Parathyroid adenoma (tissue), 2 donors: Measurements from ENCODE around the gene FGD2.
A peak's percentile ranks its signal among the peaks of the same experiment; 100 is the strongest.

Experiments
- H2AFZ ChIP-seq: fragments of 300-600 bp; sonication (generic); one replicate; pipeline ENCODE4 v1.7.0; 2017; ENCODE audit warnings: antibody characterized with exemption, mild to moderate bottlenecking
- H3K27ac ChIP-seq: fragments of 300-600 bp; sonication (generic); one replicate; pipeline ENCODE4 v1.7.0; 2017
- H3K27me3 ChIP-seq: fragments of 300-600 bp; sonication (generic); one replicate; pipeline ENCODE4 v1.7.0; 2017; ENCODE audit warnings: low read length; ENCODE audit not compliant: control insufficient read depth, insufficient read depth
- H3K36me3 ChIP-seq: fragments of 300-600 bp; sonication (generic); one replicate; pipeline ENCODE4 v1.7.0; 2017; ENCODE audit warnings: low read length; ENCODE audit not compliant: control insufficient read depth, insufficient read depth
- H3K4me1 ChIP-seq: fragments of 300-600 bp; sonication (generic); one replicate; pipeline ENCODE4 v1.7.0; 2017; ENCODE audit warnings: control low read depth
- H3K4me2 ChIP-seq: fragments of 300-600 bp; sonication (generic); one replicate; pipeline ENCODE4 v1.7.0; 2017; ENCODE audit warnings: low read length
- H3K4me3 ChIP-seq: fragments of 300-600 bp; sonication (generic); one replicate; pipeline ENCODE4 v1.7.0; 2017; ENCODE audit warnings: low read depth, low read length
- H3K79me2 ChIP-seq: fragments of 300-600 bp; sonication (generic); one replicate; pipeline ENCODE4 v1.7.0; 2017; ENCODE audit warnings: control low read depth
- H3K9ac ChIP-seq: fragments of 300-600 bp; sonication (generic); one replicate; pipeline ENCODE4 v1.7.0; 2017; ENCODE audit warnings: mild to moderate bottlenecking
- H3K9me3 ChIP-seq: fragments of 300-600 bp; sonication (generic); one replicate; pipeline ENCODE4 v1.7.0; 2017; ENCODE audit warnings: low read length; ENCODE audit not compliant: control insufficient read depth
- TF ChIP-seq, protein P1 (sequence below): fragments of 300-600 bp; sonication (generic); IDR thresholded peaks from one replicate; pipeline ENCODE4 v1.7.0; 2017; ENCODE audit warnings: antibody characterized with exemption, mild to moderate bottlenecking
- donor health status: primary hyperparathyroidism.

The FGD2 gene, protein sequence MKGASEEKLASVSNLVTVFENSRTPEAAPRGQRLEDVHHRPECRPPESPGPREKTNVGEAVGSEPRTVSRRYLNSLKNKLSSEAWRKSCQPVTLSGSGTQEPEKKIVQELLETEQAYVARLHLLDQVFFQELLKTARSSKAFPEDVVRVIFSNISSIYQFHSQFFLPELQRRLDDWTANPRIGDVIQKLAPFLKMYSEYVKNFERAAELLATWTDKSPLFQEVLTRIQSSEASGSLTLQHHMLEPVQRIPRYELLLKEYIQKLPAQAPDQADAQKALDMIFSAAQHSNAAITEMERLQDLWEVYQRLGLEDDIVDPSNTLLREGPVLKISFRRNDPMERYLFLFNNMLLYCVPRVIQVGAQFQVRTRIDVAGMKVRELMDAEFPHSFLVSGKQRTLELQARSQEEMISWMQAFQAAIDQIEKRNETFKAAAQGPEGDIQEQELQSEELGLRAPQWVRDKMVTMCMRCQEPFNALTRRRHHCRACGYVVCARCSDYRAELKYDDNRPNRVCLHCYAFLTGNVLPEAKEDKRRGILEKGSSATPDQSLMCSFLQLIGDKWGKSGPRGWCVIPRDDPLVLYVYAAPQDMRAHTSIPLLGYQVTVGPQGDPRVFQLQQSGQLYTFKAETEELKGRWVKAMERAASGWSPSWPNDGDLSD

GRCh38 chr6:37005061-37005810 is at the start of gene FGD2:
TSS of gene FGD2 (plus strand) at chr6:37005655. CDS start at chr6:37005818, 163 bp downstream.
- Histone ChIP-seq H3K9me3 (no peaks in the 10 kb centered on the region), H3K4me3 (no peak within 1 kb of the TSS), H3K27ac (no peak within 1 kb of the TSS), H3K4me2 (no peak within 1 kb of the TSS), H3K79me2 (no peaks in the 10 kb centered on the region), H3K4me1 (peaks cover 10% of the 10 kb centered on the region), H3K27me3 (no peaks in the 10 kb centered on the region), H3K9ac (no peak within 1 kb of the TSS), H2AFZ (peak within 1 kb of the TSS; percentile 73), H3K36me3 (no peaks in the 10 kb centered on the region)
- TF ChIP-seq, protein P1, sequence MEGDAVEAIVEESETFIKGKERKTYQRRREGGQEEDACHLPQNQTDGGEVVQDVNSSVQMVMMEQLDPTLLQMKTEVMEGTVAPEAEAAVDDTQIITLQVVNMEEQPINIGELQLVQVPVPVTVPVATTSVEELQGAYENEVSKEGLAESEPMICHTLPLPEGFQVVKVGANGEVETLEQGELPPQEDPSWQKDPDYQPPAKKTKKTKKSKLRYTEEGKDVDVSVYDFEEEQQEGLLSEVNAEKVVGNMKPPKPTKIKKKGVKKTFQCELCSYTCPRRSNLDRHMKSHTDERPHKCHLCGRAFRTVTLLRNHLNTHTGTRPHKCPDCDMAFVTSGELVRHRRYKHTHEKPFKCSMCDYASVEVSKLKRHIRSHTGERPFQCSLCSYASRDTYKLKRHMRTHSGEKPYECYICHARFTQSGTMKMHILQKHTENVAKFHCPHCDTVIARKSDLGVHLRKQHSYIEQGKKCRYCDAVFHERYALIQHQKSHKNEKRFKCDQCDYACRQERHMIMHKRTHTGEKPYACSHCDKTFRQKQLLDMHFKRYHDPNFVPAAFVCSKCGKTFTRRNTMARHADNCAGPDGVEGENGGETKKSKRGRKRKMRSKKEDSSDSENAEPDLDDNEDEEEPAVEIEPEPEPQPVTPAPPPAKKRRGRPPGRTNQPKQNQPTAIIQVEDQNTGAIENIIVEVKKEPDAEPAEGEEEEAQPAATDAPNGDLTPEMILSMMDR, result no peak

GRCh38 chr6:36955671-36956445 is 49.6 kb upstream of the FGD2 start:
- H3K9me3 ChIP-seq, result no peaks in the 10 kb centered on the region
- H3K79me2 ChIP-seq, result no peaks in the 10 kb centered on the region
- no peak overlapping the region for H3K4me2 ChIP-seq
- no peak overlapping the region for H3K27ac ChIP-seq
- no peaks in the 10 kb centered on the region for H3K36me3 ChIP-seq
- no peak overlapping the region for H3K9ac ChIP-seq
- H3K4me1 ChIP-seq, result no peaks in the 10 kb centered on the region
- H3K27me3 ChIP-seq, result no peaks in the 10 kb centered on the region
- H3K4me3 ChIP-seq, result no peak overlapping the region
- peak overlapping the region; percentile 17 for H2AFZ ChIP-seq
- TF ChIP-seq, protein P1, result no peak

DNA sequence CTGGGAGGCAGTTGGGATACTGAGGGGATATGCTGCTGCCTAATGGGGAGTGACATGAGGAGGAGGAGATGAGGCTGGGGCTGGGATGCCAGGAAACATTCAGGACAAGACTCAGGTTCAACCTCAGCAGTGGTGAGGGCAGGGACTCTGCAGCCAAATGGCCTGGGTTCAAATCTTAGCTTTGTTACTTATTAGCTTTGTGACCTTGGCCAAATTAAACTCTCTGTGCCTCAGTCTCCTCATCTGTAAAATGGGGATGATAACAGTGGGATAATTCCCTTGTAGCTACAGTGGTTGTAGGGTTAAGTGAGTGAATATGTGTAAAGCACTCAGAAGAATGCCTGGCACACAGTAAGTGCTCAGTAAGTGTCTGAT is 49.0 kb upstream of the FGD2 start:
- Histone ChIP-seq H3K27me3 (no peaks in the 10 kb centered on the region), H3K4me1 (no peaks in the 10 kb centered on the region), H3K4me2 (no peak overlapping the region), H3K27ac (no peak overlapping the region), H3K4me3 (no peak overlapping the region), H3K9me3 (no peaks in the 10 kb centered on the region), H3K36me3 (no peaks in the 10 kb centered on the region), H3K9ac (no peak overlapping the region), H3K79me2 (no peaks in the 10 kb centered on the region), H2AFZ (no peak overlapping the region)
- TF ChIP-seq, protein P1, result no peak

DNA sequence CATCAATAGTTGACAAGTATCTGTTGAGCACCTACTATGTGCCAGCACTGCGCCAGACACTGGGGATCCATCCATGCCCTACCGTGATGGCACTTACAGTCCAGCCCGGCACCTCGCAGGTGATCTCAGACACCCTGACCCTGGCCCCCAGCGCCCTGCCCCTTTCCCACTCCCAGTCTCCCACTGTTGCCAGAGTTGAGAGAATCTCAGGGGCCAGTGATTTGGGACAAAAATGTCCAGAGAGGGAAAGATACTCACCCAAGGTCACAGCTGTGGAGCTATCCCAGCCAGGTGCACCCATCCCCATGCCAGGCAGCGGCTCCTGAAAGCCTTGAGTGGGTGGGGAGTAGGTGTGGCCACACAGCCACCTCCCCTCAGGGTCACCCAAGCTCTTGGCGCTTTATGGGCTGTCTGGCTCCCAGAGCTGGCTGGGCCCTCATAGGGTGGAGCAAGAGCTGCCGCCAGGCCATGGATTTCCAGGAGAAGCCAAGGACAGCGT is 47.6 kb upstream of the FGD2 start:
- H3K79me2 ChIP-seq, result no peaks in the 10 kb centered on the region
- H3K4me1 ChIP-seq, result no peaks in the 10 kb centered on the region
- no peak overlapping the region for H2AFZ ChIP-seq
- H3K9ac ChIP-seq, result no peak overlapping the region
- no peaks in the 10 kb centered on the region for H3K9me3 ChIP-seq
- no peak overlapping the region for H3K4me3 ChIP-seq
- TF ChIP-seq, protein P1, result no peak
- no peak overlapping the region for H3K27ac ChIP-seq
- H3K27me3 ChIP-seq, result no peaks in the 10 kb centered on the region
- H3K4me2 ChIP-seq, result no peak overlapping the region
- H3K36me3 ChIP-seq, result no peaks in the 10 kb centered on the region
